Right lobe of liver (tissue), 6 donors: ENCODE data around the gene C9. TPM values are rescaled to one million over a fixed set of nuclear protein-coding genes. Genes with fewer than 3 reads are reported as not detected.
A peak's percentile ranks its signal among the peaks of the same experiment; 100 is the strongest.

ENCODE experiments used
- ATAC-seq, 4 donors: fragments of 200-7000 bp; cut with Tn5 transposase; one replicate each; pipeline ENCODE4 v1.9.1; 2020; ENCODE audit warnings: mild to moderate bottlenecking in 4 of 4, moderate library complexity in 4 of 4
- DNase-seq, 3 donors: peaks; one replicate each; pipeline ENCODE4 v3.0.0-alpha.2; 2020
- H3K27ac ChIP-seq, 3 donors: fragments of 200-600 bp; one replicate each; pipeline ENCODE4 v1.8.0; 2022
- H3K27me3 ChIP-seq, 2 donors: fragments of 200-600 bp; one replicate each; pipeline ENCODE4 v1.8.0; 2022
- H3K36me3 ChIP-seq, 4 donors: fragments of 200-600 bp; sonication (generic) in 1 of 4; one replicate each; pipeline versions ENCODE4 v1.5.1 to v1.8.0; 2017 to 2022; ENCODE audit warnings: control low read depth in 1 of 4
- H3K4me1 ChIP-seq, 4 donors: fragments of 200-600 bp; sonication (generic) in 1 of 4; one replicate each; pipeline versions ENCODE4 v1.5.1 to v1.8.0; 2017 to 2022; ENCODE audit warnings: control low read depth in 1 of 4
- H3K4me3 ChIP-seq, 3 donors: fragments of 200-600 bp; one replicate each; pipeline ENCODE4 v1.8.0; 2022
- H3K9me3 ChIP-seq, 4 donors: fragments of 200-600 bp; sonication (generic) in 1 of 4; one replicate each; pipeline versions ENCODE4 v1.5.1 to v1.8.0; 2017 to 2022; ENCODE audit warnings: control low read depth in 1 of 4
- CTCF ChIP-seq, 4 donors: fragments of 200-600 bp in 3 of 4; fragments of 450-650 bp in 1 of 4; IDR thresholded peaks; one replicate each; pipeline versions ENCODE4 v1.5.1 to v1.8.0; 2016 to 2022; ENCODE audit warnings: antibody characterized with exemption in 4 of 4, mild to moderate bottlenecking in 2 of 4
- POLR2A ChIP-seq: fragments of 450-650 bp; IDR thresholded peaks from one replicate; pipeline ENCODE4 v1.6.1; 2017; ENCODE audit warnings: antibody characterized with exemption, mild to moderate bottlenecking
- whole genome bisulfite sequencing: methylation state at CpG from one replicate; pipeline ENCODE4 v1.1.6; 2018; ENCODE audit warnings: low coverage, low lambda C conversion rate; ENCODE audit not compliant: insufficient coverage; ENCODE audit errors: missing lambda C conversion rate; 5-methylcytosine and 5-hydroxymethylcytosine counted together
- intact Hi-C, 2 donors: fragments of 100-400 bp; cut with DNase I; formaldehyde crosslinking; loops; one replicate each; pipeline versions ENCODE4 v1.11.2 to v1.14.1; 2022
- long read RNA-seq: library from polyadenylated mRNA; unstranded; transcript quantifications from one replicate; pipeline ENCODE4 v2.0.0, GENCODE V29; 2019
- total RNA-seq, 6 experiments: library from RNA; depleted of rRNA in 2 of 6; stranded (reverse); fragments of >200 nt in 2 of 6; fragmentation: NEBNext Ultra II Directional in 3 of 6; extraction: Animal tissue kit (Norgen Biotek cat#: 25700) in 3 of 6; gene quantifications; one replicate each; pipeline versions ENCODE4 v1.1.0 to v1.2.4, GENCODE V29; 2016 to 2023
- donor health status: DM: no; HTN: yes; CAD: no.
- donor health status: DM: no; HTN: no; CAD: no.
- donor health status: DM: no; HTN: no; CAD: no.
- donor health status: DM: no; HTN: yes; CAD: no.
- donor health status: DM: no; HTN: yes; CAD: no.

C9 gene
- total RNA-seq = 1,000 to 10,000 TPM in 5 of 6 experiments, 100 to 1,000 TPM in 1; 926 to 1,698 (median 1,449) TPM
- long read RNA-seq, transcript C9-201 (11 exons, 2,713 nt) = major isoform, 110 of 184 reads
- long read RNA-seq, partial matches to known transcripts = 60 of 184 reads
- long read RNA-seq, other reads (novel, unspliced or antisense) = 14 of 184 reads

- peak within 1 kb of the TSS; percentile 71 to 92 (median 79) for H3K27ac ChIP-seq
- peaks cover 0 to 7% (median 0%) of the 10 kb centered on the region in 4 donors for H3K36me3 ChIP-seq
- peak; percentile 49 to 86 (median 80) for ATAC-seq
- peak within 1 kb of the TSS; percentile 41 to 74 (median 58) for H3K4me3 ChIP-seq
- peak; percentile 46 to 82 (median 72) for DNase-seq
- H3K27me3 ChIP-seq = no peaks in the 10 kb centered on the region
- no peaks in the 10 kb centered on the region for H3K9me3 ChIP-seq
- intact Hi-C loops = no loop called here
- WGBS = 32% methylated on average over 5 of the region's 6 CpGs
- TF ChIP-seq CTCF (IDR thresholded peaks at IDR 0.05) (no peak), POLR2A (peak; percentile 85)
- peaks cover 0 to 30% (median 5%) of the 10 kb centered on the region in 4 donors for H3K4me1 ChIP-seq
Measured at GRCh38 chr5:39364367-39364766, at the start of gene C9. C9 (minus strand) TSS chr5:39364495; CDS start chr5:39364464, 31 bp downstream.

GRCh38 chr5:39413771-39414170 lies 49.5 kb upstream of the C9 start:
- Histone ChIP-seq H3K4me3 (no peak overlapping the region), H3K27me3 (no peaks in the 10 kb centered on the region), H3K9me3 (no peaks in the 10 kb centered on the region), H3K36me3 (no peaks in the 10 kb centered on the region), H3K27ac (no peak overlapping the region), H3K4me1 (peaks cover 0 to 7% (median 0%) of the 10 kb centered on the region in 4 donors)
- intact Hi-C loops = no loop called here
- ATAC-seq = no peak
- DNase-seq = no peak
- TF ChIP-seq CTCF (IDR thresholded peaks at IDR 0.05) (no peak), POLR2A (no peak)

GRCh38 chr5:39412721-39413394 lies 48.6 kb upstream of the C9 start:
- DNase-seq (no peak), ATAC-seq (peak in 1 of 4 donors; percentile 30)
- Histone ChIP-seq H3K9me3 (no peaks in the 10 kb centered on the region), H3K27ac (no peak overlapping the region), H3K36me3 (no peaks in the 10 kb centered on the region), H3K27me3 (no peaks in the 10 kb centered on the region), H3K4me3 (no peak overlapping the region), H3K4me1 (peaks cover 0 to 7% (median 0%) of the 10 kb centered on the region in 4 donors)
- whole genome bisulfite sequencing = 47% methylated on average over 5 of the region's 5 CpGs
- intact Hi-C loops = no loop called here
- TF ChIP-seq POLR2A (no peak), CTCF (IDR thresholded peaks at IDR 0.05) (no peak)

- no peaks in the 10 kb centered on the region for H3K36me3 ChIP-seq
- H3K27me3 ChIP-seq = no peaks in the 10 kb centered on the region
- H3K27ac ChIP-seq = no peak overlapping the region
- intact Hi-C loops = no loop called here
- no peaks in the 10 kb centered on the region for H3K9me3 ChIP-seq
- H3K4me1 ChIP-seq = peaks cover 0 to 7% (median 0%) of the 10 kb centered on the region in 4 donors
- TF ChIP-seq POLR2A = no peak
- no peak for TF ChIP-seq CTCF (IDR thresholded peaks at IDR 0.05)
- DNase-seq (no peak), ATAC-seq (no peak)
- 95% methylated on average over 4 of the region's 4 CpGs for WGBS
- H3K4me3 ChIP-seq = no peak overlapping the region
Measured at GRCh38 chr5:39411985-39412384, 47.7 kb upstream of the C9 start.
